HEK293 (cell line): ENCODE data around the gene HINT3.

ENCODE experiments used
- FEZF1 ChIP-seq: fragments of 450-650 bp; formaldehyde crosslinking; IDR thresholded peaks from 2 replicates; pipeline ENCODE4 v1.5.1; 2016; ENCODE audit warnings: missing biosample characterization, missing genetic modification characterization
- GFI1B ChIP-seq: fragments of 450-650 bp; formaldehyde crosslinking; IDR thresholded peaks from 2 replicates; pipeline ENCODE4 v1.5.1; 2016; ENCODE audit warnings: missing biosample characterization, missing genetic modification characterization
- GLI2 ChIP-seq: fragments of 450-650 bp; formaldehyde crosslinking; IDR thresholded peaks from 2 replicates; pipeline ENCODE4; 2017; ENCODE audit warnings: missing biosample characterization, missing genetic modification characterization, low read depth, borderline replicate concordance
- HIC1 ChIP-seq: fragments of 450-650 bp; formaldehyde crosslinking; IDR thresholded peaks from 2 replicates; pipeline ENCODE4 v1.5.1; 2016; ENCODE audit warnings: missing biosample characterization, missing genetic modification characterization
- KLF10 ChIP-seq: fragments of 450-650 bp; IDR thresholded peaks from 2 replicates; pipeline ENCODE4 v1.5.1; 2018; ENCODE audit warnings: missing biosample characterization, mild to moderate bottlenecking, missing genetic modification characterization
- KLF9 ChIP-seq: fragments of 450-650 bp; formaldehyde crosslinking; IDR thresholded peaks from 2 replicates; pipeline ENCODE4 v1.5.1; 2016; ENCODE audit warnings: missing biosample characterization, missing genetic modification characterization, low read depth
- PATZ1 ChIP-seq: fragments of 450-650 bp; formaldehyde crosslinking; IDR thresholded peaks from 2 replicates; pipeline ENCODE4 v1.5.1; 2016; ENCODE audit warnings: missing biosample characterization, missing genetic modification characterization
- PBX3 ChIP-seq: sonication (generic); formaldehyde crosslinking; IDR thresholded peaks from 2 replicates; pipeline ENCODE4 v1.8.1; 2022; ENCODE audit warnings: mild to moderate bottlenecking, moderate library complexity, missing genetic modification reagents
- SP7 ChIP-seq: fragments of 450-650 bp; formaldehyde crosslinking; IDR thresholded peaks from 2 replicates; pipeline ENCODE4 v1.5.1; 2016; ENCODE audit warnings: missing biosample characterization, missing genetic modification characterization
- ZFHX2 ChIP-seq: fragments of 450-650 bp; formaldehyde crosslinking; conservative IDR thresholded peaks from 2 replicates; pipeline ENCODE4 v1.5.1; 2016; ENCODE audit warnings: missing biosample characterization, missing genetic modification characterization
- ZFP41 ChIP-seq: fragments of 450-650 bp; formaldehyde crosslinking; IDR thresholded peaks from 2 replicates; pipeline ENCODE4 v1.5.1; 2016; ENCODE audit warnings: missing biosample characterization, missing genetic modification characterization, borderline replicate concordance
- ZIC2 ChIP-seq: fragments of 450-650 bp; formaldehyde crosslinking; IDR thresholded peaks from 2 replicates; pipeline ENCODE4 v1.5.1; 2016; ENCODE audit warnings: missing biosample characterization, missing genetic modification characterization
- ZNF155 ChIP-seq: fragments of 450-650 bp; formaldehyde crosslinking; IDR thresholded peaks from 2 replicates; pipeline ENCODE4 v1.5.1; 2016; ENCODE audit warnings: missing biosample characterization, missing genetic modification characterization
- ZNF16 ChIP-seq: fragments of 450-650 bp; formaldehyde crosslinking; IDR thresholded peaks from 2 replicates; pipeline ENCODE4 v1.5.1; 2016; ENCODE audit warnings: low read depth, missing biosample characterization, missing genetic modification characterization
- ZNF174 ChIP-seq: fragments of 450-650 bp; formaldehyde crosslinking; IDR thresholded peaks from 2 replicates; pipeline ENCODE4 v1.5.0; 2017; ENCODE audit warnings: missing biosample characterization, mild to moderate bottlenecking, missing genetic modification characterization
- ZNF184 ChIP-seq: fragments of 450-650 bp; IDR thresholded peaks from 2 replicates; pipeline ENCODE4 v1.5.1; 2018; ENCODE audit warnings: missing biosample characterization, mild to moderate bottlenecking, missing genetic modification characterization
- ZNF19 ChIP-seq: fragments of 450-650 bp; formaldehyde crosslinking; IDR thresholded peaks from 2 replicates; pipeline ENCODE4; 2016; ENCODE audit warnings: missing biosample characterization, missing genetic modification characterization, low read depth
- ZNF266 ChIP-seq: fragments of 450-650 bp; formaldehyde crosslinking; IDR thresholded peaks from 2 replicates; pipeline ENCODE4 v1.5.1; 2016; ENCODE audit warnings: missing biosample characterization, missing genetic modification characterization, low read depth
- ZNF398 ChIP-seq: fragments of 450-650 bp; formaldehyde crosslinking; IDR thresholded peaks from 2 replicates; pipeline ENCODE4 v1.5.1; 2017; ENCODE audit warnings: missing biosample characterization, missing genetic modification characterization
- ZNF488 ChIP-seq: fragments of 450-650 bp; formaldehyde crosslinking; IDR thresholded peaks from 2 replicates; pipeline ENCODE4 v1.5.1; 2016; ENCODE audit warnings: missing biosample characterization, missing genetic modification characterization
- ZNF518A ChIP-seq: fragments of 450-650 bp; formaldehyde crosslinking; conservative IDR thresholded peaks from 2 replicates; pipeline ENCODE4 v1.5.1; 2016; ENCODE audit warnings: low read depth, missing biosample characterization, missing genetic modification characterization
- ZNF521 ChIP-seq: fragments of 450-650 bp; formaldehyde crosslinking; IDR thresholded peaks from 2 replicates; pipeline ENCODE4 v1.5.1; 2017; ENCODE audit warnings: missing biosample characterization, mild to moderate bottlenecking, missing genetic modification characterization
- ZNF544 ChIP-seq: fragments of 450-650 bp; formaldehyde crosslinking; IDR thresholded peaks from 2 replicates; pipeline ENCODE4 v1.5.0; 2017; ENCODE audit warnings: missing biosample characterization, missing genetic modification characterization
- ZNF558 ChIP-seq: fragments of 450-650 bp; formaldehyde crosslinking; IDR thresholded peaks from 2 replicates; pipeline ENCODE4 v1.5.1; 2016; ENCODE audit warnings: missing biosample characterization, missing genetic modification characterization
- ZNF623 ChIP-seq: fragments of 450-650 bp; formaldehyde crosslinking; IDR thresholded peaks from 2 replicates; pipeline ENCODE4 v1.5.1; 2016; ENCODE audit warnings: missing biosample characterization, missing genetic modification characterization
- ZNF660 ChIP-seq: fragments of 450-650 bp; IDR thresholded peaks from 2 replicates; pipeline ENCODE4 v1.5.1; 2018; ENCODE audit warnings: missing biosample characterization, mild to moderate bottlenecking, missing genetic modification characterization
- ZNF785 ChIP-seq: fragments of 450-650 bp; formaldehyde crosslinking; IDR thresholded peaks from 2 replicates; pipeline ENCODE4 v1.5.1; 2016; ENCODE audit warnings: missing biosample characterization, missing genetic modification characterization

The HINT3 gene

GRCh38 chr6:125994670-125995488 lies 38.3 kb downstream of the HINT3 start (continued):
- TF ChIP-seq ZNF266 (tag by site-specific recombination) (no peak), ZNF544 (tag by site-specific recombination) (no peak), ZNF19 (tag by site-specific recombination) (no peak), PATZ1 (tag by site-specific recombination) (no peak), KLF9 (tag by site-specific recombination) (no peak), ZNF558 (tag by site-specific recombination) (0 out of 2 replicates have a peak, but pooled peaks have one; percentile 38), ZNF16 (tag by site-specific recombination) (no peak), SP7 (peak; percentile 52; the same call in 1 of the 2 replicates), GLI2 (tag by site-specific recombination) (no peak), ZNF785 (tag by site-specific recombination) (no peak), ZNF521 (tag by site-specific recombination) (no peak), PBX3 (CRISPR knock-in tag) (no peak), ZNF660 (tag by site-specific recombination) (peak; percentile 19; the same call in 1 of the 2 replicates), ZNF155 (no peak), HIC1 (tag by site-specific recombination) (peak; percentile 73; the same call in 1 of the 2 replicates), ZFHX2 (no peak), ZNF518A (no peak), ZNF488 (no peak), ZNF398 (tag by site-specific recombination) (no peak), ZNF184 (tag by site-specific recombination) (0 out of 2 replicates have a peak, but pooled peaks have one; percentile 41), ZNF623 (no peak), ZNF174 (tag by site-specific recombination) (no peak), FEZF1 (no peak), ZIC2 (tag by site-specific recombination) (no peak), ZFP41 (no peak), KLF10 (tag by site-specific recombination) (no peak), GFI1B (no peak)
